ENCODE results near the gene ELMO3.

Gene ELMO3, protein sequence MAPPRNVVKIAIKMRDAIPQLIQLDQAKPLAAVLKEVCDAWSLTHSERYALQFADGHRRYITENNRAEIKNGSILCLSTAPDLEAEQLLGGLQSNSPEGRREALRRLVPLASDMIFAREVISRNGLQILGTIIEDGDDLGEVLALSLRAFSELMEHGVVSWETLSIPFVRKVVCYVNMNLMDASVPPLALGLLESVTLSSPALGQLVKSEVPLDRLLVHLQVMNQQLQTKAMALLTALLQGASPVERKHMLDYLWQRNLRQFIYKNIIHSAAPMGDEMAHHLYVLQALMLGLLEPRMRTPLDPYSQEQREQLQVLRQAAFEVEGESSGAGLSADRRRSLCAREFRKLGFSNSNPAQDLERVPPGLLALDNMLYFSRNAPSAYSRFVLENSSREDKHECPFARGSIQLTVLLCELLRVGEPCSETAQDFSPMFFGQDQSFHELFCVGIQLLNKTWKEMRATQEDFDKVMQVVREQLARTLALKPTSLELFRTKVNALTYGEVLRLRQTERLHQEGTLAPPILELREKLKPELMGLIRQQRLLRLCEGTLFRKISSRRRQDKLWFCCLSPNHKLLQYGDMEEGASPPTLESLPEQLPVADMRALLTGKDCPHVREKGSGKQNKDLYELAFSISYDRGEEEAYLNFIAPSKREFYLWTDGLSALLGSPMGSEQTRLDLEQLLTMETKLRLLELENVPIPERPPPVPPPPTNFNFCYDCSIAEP

DNA sequence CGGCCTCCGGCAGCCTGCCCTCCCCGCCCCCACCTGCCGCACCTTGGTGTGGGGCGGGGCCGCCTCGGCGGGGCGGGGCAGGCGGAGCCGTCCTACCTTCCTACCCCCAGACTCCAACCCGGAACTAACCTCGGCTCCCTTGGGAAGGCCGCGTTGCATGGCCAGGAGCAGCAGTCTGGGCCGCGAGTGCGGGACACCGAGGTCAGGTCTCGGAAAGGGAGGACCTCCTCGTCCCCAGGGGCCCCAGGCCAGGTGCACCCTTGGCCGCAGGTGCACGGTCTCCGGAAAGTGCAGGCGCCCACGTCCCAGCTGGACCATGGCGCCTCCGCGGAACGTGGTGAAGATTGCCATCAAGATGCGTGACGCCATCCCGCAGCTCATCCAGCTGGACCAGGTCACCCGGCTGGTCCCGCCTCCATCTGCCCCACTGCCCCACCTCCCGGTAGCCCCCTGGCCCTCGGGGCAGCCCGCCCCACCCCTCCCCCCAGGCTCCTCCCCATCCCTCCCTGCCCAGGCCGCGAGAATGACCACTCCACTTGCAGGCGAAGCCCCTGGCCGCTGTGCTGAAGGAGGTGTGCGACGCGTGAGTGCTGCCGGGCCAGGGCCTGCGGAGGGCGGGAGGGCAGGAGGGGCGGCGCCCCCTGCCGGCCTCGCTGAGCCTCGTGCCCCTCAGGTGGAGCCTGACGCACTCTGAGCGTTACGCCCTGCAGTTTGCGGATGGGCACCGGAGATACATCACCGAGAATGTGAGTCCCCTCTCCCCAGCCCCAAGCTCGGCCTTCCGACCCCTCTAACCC lies at the start of gene ELMO3:
Gene ELMO3 (plus strand): TSS at position 121 of the 797 bp plus-strand sequence. CDS start 196 bp downstream, at position 317.
- no peak for DNase-seq

DNA sequence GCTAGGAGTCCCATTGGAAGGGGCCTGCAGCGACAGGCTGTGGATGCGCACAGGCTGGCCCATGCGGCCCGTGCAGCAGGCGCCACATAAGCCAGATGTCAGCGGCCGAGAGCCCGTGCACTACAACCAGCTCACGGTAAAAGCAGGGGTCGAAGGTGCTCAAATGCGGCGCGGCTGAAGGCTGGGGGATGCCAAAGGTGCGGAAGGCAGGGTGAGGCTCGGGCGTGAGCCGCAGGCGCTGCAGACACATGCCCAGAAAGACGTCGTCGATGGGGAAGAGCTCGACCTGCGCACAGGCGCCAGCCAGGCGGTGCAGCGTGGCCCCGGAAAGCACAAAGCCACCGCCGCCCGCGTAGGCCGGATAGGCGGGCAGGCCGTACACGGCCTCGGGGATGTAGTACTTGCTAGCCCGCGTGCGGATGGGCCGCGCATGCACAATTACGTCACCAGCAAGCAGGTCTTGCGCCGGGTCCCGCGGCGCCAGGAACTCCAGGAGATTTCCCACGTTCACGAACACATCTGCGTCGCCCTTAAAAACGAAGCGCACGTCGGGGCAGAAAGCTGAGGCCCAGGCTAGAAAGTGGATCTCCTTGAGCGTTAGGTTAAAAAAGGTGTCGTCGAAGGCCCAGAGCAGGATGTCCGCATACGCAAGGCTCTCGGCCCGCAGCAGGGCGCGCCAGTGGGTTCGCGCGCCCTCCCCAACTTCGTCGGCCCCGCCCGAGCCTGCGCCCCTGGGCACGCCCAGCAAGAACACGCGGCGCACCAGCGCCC lies 49.5 kb upstream of the ELMO3 start:
- no peak for DNase-seq

DNA sequence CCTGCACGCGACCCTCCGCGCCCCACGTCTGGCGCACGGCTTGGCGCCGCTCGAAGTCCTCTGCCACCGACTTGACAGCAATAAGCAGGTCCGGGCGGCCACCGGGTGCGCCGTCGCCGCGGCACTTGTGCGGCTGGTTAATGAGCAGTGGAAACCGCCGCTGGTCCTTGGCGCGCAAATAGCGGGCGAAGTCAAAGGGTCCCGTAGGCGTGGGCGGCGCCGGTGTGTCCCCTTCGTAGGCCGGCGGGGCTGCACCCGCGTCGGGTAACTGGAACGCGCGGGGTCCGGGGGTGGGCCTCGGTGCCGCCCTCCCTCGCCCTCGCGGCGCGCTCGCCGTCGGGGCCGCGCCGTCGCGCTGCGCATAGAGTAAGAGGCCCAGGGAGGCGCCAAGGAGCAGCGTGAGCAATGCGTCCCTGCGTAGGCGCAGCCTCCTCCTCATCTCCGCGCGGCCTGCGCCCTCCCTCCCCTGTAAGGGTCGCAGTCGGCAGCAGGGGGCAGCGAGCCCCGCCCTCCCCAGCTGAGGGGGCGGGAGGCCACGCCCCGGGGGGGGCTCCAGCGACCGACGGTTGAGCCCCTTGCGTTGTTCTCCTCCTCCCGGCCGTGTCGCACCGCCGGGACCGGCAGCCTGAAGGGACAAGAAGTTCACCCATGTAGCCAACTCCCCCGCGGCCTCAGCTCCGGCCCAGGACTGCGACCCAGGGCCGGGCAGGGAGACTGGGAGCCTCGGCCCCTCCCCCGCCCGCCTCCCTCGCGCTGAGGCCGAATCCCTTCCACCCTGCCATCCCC lies 48.7 kb upstream of the ELMO3 start:
- peak; percentile 46 for DNase-seq

DNA sequence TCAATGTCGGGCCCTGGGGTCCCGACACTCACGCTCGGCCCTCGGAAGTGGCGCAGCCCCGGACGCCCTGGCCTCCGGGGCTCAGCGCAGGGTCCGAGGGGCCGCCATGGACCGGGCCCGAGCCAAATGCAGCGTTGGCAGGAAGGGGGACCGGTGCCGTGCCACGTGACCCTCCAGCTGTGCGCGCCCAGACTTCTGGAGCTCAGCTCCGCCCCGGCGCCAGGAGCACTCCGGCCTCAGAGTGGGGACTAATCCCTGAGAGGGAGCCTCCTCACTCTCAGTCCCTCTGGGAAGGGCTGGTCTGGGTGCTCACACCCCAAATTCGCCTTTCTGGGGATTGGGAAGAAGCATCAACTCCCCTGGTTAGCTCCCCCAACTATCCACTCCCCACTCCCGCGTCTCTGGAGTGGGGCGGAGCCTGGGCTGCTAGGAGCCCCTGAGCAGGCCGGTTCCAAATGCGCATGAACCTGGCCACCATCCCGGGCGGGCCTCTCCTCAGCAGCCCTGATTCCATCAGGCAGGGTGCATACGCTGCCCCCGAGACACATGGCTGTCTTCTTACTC lies 48.0 kb upstream of the ELMO3 start, which contains the start of gene B3GNT9:
Gene B3GNT9 (minus strand): TSS at position 166 of the 564 bp plus-strand sequence. CDS start 513 bp downstream, outside the sequence.
- DNase-seq: peak; percentile 73

DNA sequence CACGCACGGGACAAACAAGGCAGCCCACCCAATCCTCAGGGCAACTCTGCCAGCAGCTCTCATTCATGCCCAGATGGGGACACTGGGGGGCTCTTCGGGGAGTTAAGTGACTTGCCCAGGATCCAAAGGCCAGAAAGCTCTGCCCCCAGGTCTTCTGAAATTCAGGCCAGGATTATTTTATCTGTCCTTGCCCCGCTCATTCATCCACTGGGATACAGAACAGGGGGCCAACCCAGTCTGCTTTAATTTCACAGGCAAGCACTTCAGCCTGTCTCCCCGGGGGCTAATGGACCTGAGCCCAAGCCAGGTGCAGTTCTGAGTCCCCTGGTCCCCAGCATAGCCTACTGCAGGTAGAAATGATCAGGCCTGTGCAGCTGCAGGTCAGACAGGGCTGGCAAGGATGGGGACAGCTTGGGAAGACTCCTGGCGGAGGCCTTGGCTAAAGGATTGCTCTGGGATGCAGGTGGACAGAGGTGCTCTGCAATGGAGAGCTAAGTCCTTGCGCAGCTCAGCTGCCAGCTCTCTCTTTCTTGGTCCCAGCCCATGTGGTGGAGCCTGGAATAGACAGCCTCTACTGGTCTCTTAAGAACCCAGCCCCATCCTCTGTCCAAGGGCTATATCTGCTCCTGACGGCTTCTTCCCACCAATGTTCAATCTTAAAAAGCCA lies 47.4 kb upstream of the ELMO3 start:
- DNase-seq: no peak

DNA sequence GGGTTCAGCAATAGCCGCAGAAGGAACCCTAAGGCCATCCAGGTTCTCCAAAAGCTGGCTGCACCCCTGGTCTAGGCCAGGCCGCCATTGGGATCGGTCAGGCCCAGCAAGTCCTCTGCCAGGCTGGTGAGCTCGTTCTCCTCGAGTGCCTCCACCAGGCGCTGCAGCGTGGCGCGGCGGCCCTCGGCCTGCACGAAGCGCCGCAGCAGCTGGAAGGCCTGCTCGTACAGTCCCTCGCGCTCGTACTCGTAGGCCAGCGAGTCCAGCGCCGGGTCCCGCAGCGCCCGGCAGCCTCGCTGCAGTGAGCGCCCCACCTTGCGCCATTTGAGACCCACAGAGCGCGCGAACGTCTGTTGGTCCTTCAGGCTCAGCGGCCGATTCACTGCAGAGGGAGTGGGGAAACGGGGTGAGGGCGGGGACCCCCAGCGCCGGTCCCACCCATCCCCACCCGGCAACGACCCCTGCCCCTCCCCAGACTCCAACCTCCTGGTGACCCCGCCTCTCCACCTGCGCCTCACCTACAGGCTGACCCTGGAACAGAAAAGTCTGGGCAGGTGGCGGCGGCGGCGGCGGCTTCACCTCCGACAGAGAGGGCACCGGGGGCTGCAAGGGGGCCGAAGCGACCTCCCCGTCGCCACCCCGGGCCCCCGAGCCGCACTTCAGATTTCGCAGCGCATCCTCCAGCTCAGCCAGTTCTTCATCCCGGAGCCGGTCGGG lies 44.2 kb upstream of the ELMO3 start:
- no peak for DNase-seq

DNA sequence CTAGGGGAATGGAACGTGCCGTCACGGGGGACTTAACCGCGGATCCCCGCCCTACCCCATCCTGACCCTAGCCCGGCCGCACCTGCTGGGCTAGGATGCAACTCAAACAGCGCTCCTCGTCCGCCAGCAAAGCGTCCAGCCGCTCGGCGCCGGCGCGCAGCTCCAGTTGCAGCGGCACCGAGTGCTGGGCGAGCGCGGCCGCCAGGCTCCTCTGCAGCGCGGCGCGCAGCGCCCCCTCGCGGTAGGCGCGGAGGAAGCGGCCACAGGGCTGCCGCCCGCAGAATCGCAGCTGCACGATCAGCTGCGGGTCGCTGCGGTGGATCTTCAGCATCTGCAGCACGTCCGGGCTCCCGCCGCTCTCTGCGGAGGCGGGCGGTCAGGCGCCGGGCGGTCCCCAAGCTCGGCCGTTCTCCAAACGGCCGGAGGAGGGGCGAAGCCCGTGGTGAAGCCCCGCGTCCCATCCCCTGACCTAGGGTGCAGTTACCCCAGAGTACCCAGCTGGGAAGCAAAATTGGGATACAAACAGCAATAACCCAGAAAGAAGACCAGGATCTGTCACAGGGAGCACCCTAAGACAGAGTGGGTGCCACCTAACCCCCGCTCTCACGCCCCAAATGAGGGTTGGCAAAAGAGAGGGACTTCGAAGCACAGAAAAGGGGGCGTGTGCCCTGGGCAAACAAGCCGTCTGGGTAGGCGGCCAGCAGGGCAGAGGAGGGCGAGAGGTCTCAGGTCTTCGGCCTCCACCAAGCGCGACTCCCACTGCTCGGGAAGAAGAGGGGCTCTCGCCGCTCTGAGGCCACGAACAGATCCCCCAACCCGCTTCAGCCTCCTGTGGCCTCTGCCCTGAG lies 43.4 kb upstream of the ELMO3 start:
- peak; percentile 38 for DNase-seq

DNA sequence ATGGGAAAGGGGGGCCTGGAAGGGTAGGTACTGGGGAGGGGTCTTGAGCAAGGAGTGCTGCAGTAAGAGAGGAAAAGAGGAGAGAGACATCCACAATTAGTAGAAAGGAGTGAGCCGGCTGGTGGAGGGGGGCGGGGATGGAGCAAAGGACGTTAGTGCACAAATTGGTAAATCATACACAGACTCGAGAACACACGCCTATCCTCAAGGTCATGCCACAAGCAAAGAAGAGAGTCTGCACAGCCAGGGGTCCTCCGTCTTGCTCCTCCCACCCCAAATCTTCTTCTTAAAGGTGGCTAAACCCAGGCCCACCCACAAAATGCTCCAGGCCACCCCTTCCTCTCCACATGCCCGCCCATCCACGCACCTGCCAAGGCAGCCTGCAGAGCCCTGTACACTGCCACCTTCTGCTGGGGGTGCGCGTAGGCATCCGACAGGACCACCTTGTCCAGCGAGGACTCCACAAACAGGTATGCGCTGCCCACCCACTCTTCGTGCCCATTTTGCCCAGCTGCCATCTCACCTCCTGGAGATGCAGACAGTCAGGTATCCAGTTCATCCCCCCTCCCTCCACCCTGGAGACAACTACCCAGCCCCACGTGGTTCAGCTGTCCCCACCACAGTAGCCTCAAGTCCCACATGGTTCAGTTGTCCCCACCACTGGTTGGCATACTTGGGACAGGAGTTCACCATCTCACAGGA lies 42.6 kb upstream of the ELMO3 start:
- no peak for DNase-seq

DNA sequence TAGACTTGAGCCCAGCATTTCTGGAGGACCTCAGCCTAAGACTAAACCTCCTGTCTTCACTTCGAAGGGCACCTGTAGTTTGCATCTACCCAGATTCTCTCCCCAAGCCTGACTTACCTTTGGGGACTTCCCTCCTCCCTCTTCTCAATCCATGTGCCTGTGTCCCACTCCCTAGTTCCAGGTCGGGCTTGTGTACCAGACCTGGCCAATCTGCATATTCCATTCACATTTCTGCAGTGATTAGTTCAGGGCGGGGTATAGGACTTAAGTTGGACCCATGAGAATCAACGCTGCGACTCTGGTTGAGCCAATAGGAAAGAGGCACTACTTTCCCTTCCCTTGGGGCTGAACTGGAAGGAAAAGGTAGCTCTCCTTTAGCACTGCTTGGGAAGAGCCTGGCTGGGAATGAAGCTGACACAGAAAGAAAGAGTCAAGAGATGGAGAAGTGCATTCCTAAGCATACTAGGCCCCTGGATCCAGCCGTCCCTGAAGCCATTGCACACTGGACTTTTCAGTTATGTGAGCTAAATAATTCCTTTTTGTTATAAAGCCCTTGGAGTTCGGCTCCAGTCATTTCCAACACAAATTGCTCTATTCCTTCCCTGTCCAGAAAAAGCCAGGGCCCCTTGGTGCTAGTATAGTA lies 41.7 kb upstream of the ELMO3 start:
- no peak for DNase-seq

DNA sequence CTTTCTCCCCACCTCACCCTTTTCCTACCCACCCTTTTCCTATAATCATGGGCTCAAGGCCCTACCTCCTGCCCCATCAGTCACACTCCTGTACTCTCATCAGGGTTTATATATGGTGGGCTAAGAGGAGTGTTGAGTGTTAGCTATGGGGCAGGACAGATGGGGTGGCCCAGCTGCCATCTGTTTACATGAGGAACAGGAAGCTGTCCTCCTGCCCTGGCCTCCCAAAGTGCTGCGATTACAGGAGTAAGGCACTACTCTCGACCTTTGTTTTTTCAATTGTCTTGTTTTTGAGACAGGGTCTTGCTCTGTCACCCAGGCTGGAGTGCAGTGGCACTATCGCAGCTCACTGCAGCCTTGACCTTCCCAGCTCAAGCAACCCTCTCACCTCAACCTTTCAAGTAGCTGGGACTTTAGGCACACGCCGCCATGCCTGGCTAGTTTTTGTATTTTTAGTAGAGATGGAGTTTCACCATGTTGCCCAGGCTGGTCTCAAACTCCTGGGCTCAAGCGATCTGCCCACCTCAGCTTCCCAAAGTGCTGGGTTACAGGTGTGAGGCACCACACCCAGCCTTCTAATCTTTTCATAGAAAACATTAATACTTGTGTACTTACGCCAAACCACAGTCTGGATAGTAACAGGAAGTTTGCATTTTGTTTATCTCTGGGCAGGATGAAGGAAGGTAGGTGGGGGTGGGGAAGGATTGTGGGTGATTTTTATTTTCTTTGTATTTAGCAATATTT lies 40.9 kb upstream of the ELMO3 start:
- no peak for DNase-seq

DNA sequence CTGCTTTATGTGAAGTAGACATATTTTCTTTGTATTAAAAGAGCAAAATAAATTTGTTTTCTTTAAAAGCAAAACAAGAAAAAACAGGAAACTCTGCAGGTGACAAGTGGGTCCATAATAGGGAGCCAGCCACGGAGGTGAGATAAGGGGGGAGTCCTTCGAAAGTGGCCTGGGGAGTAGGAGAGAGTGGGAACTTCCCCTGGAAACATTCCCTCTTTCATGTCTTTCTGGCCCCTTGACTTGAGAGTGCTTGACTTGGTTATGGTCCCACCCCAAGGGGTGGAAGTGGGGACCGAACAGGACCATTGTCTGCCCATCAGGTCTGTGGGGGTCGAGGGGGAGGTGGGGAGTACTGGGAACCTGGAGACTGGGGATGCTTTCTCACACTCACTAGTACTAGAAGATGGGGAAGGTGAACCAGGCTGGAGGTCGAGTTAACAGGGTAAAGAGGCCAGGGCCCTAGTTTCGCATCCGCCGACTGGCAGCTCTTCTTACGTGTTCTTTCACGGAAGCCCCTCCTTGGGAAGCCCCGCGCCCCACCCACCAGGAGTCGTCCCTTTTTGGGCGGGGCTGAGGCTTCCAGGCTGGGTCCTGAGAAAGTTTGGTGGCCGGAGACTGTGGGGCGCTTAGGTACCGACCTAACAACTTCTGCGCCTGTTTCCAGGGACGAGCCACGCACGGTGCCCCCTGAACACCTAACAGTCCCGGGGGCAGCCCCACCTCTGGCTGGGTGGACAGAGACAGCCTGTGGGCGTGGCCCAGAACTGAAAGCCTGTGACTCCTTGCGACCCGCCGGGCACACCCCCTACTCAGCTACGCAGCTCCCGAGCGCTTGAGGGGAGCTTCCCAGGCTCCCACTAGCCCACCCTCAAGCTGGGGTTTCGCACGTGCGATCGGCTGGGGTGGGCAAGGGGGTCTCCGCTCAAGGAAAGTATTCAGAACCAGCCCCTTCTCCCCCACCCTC lies 40.0 kb upstream of the ELMO3 start:
- DNase-seq: no peak

DNA sequence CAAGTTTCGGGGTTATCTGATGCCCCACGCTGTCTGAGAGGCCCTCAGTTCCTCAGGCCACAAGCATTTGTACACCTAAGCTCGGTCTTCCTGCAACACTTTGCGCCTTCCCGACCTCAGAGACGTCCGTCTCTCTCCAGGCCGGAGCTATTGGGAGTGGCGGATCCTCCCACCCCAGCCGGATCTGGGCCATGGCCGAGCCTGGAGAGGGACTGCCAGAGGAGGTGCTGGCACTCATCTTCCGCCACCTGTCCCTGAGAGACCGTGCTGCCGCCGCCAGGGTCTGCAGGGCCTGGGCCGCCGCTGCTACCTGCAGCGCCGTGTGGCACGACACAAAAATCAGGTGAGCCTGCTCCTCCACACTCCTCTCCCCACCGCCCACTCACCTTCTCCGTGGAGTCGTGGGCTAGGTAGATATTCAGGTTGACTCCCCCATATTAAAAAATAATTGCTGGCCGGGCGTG lies 37.3 kb upstream of the ELMO3 start:
- DNase-seq: no peak

DNA sequence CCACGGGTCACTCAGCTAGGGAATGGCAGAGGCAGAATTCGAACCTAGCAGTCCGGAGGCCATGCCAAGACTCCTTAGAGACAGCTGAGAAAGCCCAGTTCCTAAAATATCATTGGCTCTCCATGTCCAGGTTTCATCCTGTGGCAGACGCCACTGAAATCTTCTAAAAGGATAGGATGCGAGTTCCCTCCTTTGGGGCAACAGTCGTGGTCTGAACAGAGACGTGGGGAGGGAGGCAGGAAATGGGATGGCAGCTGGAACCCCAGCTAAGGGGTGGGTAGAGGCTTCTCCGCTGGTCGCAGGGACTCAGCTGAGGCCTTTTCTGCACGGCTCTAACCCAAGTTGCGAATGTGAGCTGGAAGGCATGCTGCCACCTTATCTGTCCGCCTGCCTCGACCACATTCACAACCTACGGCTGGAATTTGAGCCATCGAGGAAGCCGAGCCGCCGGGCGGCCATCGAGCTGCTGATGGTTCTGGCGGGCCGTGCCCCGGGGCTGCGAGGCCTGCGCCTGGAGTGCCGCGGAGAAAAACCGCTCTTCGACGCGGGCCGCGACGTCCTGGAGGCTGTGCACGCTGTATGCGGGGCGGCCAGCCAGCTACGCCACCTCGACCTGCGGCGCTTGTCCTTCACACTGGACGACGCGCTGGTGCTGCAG lies 36.3 kb upstream of the ELMO3 start:
- DNase-seq: no peak

DNA sequence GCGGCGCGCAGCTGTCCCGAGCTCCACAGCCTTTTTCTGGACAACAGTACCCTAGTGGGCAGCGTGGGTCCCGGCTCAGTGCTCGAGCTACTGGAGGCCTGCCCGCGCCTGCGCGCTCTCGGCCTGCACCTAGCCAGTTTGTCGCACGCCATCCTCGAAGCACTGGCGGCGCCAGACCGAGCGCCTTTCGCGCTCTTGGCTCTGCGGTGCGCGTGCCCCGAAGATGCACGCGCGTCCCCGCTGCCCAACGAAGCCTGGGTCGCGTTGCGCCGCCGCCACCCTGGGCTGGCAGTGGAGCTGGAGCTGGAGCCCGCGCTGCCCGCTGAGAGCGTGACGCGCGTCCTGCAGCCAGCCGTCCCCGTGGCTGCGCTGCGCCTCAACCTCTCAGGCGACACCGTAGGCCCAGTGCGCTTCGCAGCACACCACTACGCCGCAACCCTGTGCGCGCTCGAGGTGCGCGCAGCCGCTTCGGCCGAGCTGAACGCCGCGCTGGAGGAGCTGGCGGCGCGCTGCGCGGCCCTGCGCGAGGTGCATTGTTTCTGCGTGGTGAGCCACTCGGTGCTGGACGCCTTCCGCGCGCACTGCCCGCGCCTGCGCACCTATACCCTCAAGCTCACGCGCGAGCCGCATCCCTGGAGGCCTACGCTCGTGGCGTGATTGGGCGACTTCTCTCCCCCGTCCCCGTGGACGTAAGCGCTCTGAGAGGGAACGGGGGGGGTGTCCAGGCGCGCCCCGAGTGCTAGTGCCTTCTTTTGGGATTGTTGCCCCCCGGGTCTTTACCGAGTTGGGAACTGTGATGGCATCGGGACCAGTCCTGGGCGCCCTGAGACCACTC lies 35.5 kb upstream of the ELMO3 start:
- no peak for DNase-seq

Data from NCI-H2227 treated with DMSO at 0.1 percent for 48 hours (cell line).